CD14-positive monocyte (primary cell): ENCODE measurements around the gene DOK5. TPM values are rescaled to one million over a fixed set of nuclear protein-coding genes. Genes with fewer than 3 reads are reported as not detected.

Experiments used
- DNase-seq, 3 donors: peaks; one replicate each; pipeline ENCODE4 v3.0.0-alpha.2; 2011 to 2022
- H2AFZ ChIP-seq: 2 replicates; pipeline ENCODE4 v1.6.0; 2012; ENCODE audit warnings: mild to moderate bottlenecking, low read depth, low read length, inconsistent platforms; ENCODE audit not compliant: insufficient read depth, poor library complexity, severe bottlenecking
- H3K27ac ChIP-seq, 2 donors: 1 replicate in 1 of 2; 2 replicates in 1 of 2; pipeline ENCODE4 v1.5.1; 2012 to 2013; ENCODE audit warnings: low read length in 2 of 2, control low read depth in 1 of 2, inconsistent platforms in 1 of 2, low read depth in 1 of 2, mild to moderate bottlenecking in 1 of 2
- H3K27me3 ChIP-seq, 2 donors: one replicate each; pipeline versions ENCODE4 v1.6.0 to v1.6.1; 2011 to 2013; ENCODE audit warnings: low read length in 2 of 2; ENCODE audit not compliant: control insufficient read depth in 2 of 2, insufficient read depth in 2 of 2
- H3K36me3 ChIP-seq, 2 donors: replicated peaks in 1 of 2; 1 replicate in 1 of 2; 2 replicates in 1 of 2; pipeline versions ENCODE4 v1.5.1 to v1.6.1; 2012 to 2013; ENCODE audit warnings: low read length in 2 of 2, control low read depth in 1 of 2, inconsistent platforms in 1 of 2, mild to moderate bottlenecking in 1 of 2; ENCODE audit not compliant: insufficient read depth in 2 of 2, control insufficient read depth in 1 of 2
- H3K4me1 ChIP-seq, 2 donors: 1 replicate in 1 of 2; 2 replicates in 1 of 2; pipeline versions ENCODE4 v1.5.1 to v1.6.1; 2012 to 2013; ENCODE audit warnings: low read length in 2 of 2, control low read depth in 1 of 2, inconsistent platforms in 1 of 2, mild to moderate bottlenecking in 1 of 2, moderate library complexity in 1 of 2; ENCODE audit not compliant: insufficient read depth in 2 of 2, control insufficient read depth in 1 of 2
- H3K4me2 ChIP-seq: replicated peaks from 2 replicates; pipeline ENCODE3; 2012; ENCODE audit warnings: low read length, moderate library complexity, mild to moderate bottlenecking; ENCODE audit not compliant: poor library complexity, severe bottlenecking; ENCODE audit errors: extremely low read depth
- H3K4me3 ChIP-seq, 3 experiments: fragments of 200-600 bp in 1 of 3; sonication (generic) in 1 of 3; replicated peaks in 1 of 3; 1 replicate in 2 of 3; 2 replicates in 1 of 3; pipeline ENCODE4 v1.5.1; 2011 to 2013; ENCODE audit warnings: low read length in 3 of 3, mild to moderate bottlenecking in 3 of 3, control low read depth in 2 of 3, low read depth in 2 of 3, inconsistent platforms in 1 of 3, moderate library complexity in 1 of 3
- H3K79me2 ChIP-seq: 2 replicates; pipeline ENCODE4 v1.6.0; 2012; ENCODE audit warnings: mild to moderate bottlenecking, control low read depth, inconsistent platforms, low read length, moderate library complexity; ENCODE audit not compliant: insufficient read depth
- H3K9ac ChIP-seq: 2 replicates; pipeline ENCODE4 v1.6.0; 2017; ENCODE audit warnings: low read length, mild to moderate bottlenecking; ENCODE audit not compliant: insufficient read depth, poor library complexity, severe bottlenecking
- H3K9me3 ChIP-seq, 2 donors: replicated peaks in 1 of 2; 1 replicate in 1 of 2; 2 replicates in 1 of 2; pipeline versions ENCODE4 v1.5.1 to v1.6.1; 2012 to 2013; ENCODE audit warnings: low read length in 2 of 2, control low read depth in 1 of 2; ENCODE audit not compliant: control insufficient read depth in 1 of 2, insufficient read depth in 1 of 2
- H4K20me1 ChIP-seq: 2 replicates; pipeline ENCODE4 v1.6.0; 2012; ENCODE audit warnings: mild to moderate bottlenecking, low read length, control low read depth, moderate library complexity; ENCODE audit not compliant: insufficient read depth
- H3K27ac Mint-ChIP-seq, 7 donors: one replicate each; pipeline ENCODE4 v1.8.0; 2020; ENCODE audit warnings: mild to moderate bottlenecking in 7 of 7, mixed read lengths in 7 of 7, moderate library complexity in 6 of 7, inconsistent platforms in 2 of 7
- H3K27me3 Mint-ChIP-seq, 3 donors: one replicate each; pipeline ENCODE4 v1.8.0; 2021 to 2022; ENCODE audit warnings: low read depth in 3 of 3, mild to moderate bottlenecking in 3 of 3, mixed read lengths in 3 of 3, moderate library complexity in 3 of 3, inconsistent platforms in 1 of 3
- H3K36me3 Mint-ChIP-seq, 2 donors: one replicate each; pipeline ENCODE4 v1.8.0; 2020; ENCODE audit warnings: mixed read lengths in 2 of 2, inconsistent platforms in 1 of 2, mild to moderate bottlenecking in 1 of 2
- H3K4me1 Mint-ChIP-seq: one replicate; pipeline ENCODE4 v1.8.0; 2020; ENCODE audit warnings: mild to moderate bottlenecking, mixed read lengths
- H3K4me3 Mint-ChIP-seq, 2 donors: one replicate each; pipeline ENCODE4 v1.8.0; 2020; ENCODE audit warnings: mild to moderate bottlenecking in 2 of 2, mixed read lengths in 2 of 2, moderate library complexity in 1 of 2
- H3K9me3 Mint-ChIP-seq, 7 donors: one replicate each; pipeline ENCODE4 v1.8.0; 2020 to 2022; ENCODE audit warnings: mixed read lengths in 7 of 7, mild to moderate bottlenecking in 6 of 7, moderate library complexity in 6 of 7, inconsistent platforms in 2 of 7
- WGBS: methylation state at CpG from one replicate; pipeline ENCODE4 v1.1.5; 2013; ENCODE audit warnings: missing lambda C conversion rate; ENCODE audit not compliant: insufficient coverage; 5-methylcytosine and 5-hydroxymethylcytosine counted together
- intact Hi-C, 2 donors: fragments of 100-400 bp; cut with micrococcal nuclease; formaldehyde crosslinking; loops; one replicate each; pipeline versions ENCODE4 v1.15.0 to v1.15.1; 2023
- polyA plus RNA-seq, 3 donors: library from polyadenylated mRNA; depleted of rRNA in 1 of 3; unstranded in 2 of 3; stranded (reverse) in 1 of 3; fragments of 300-500 nt in 2 of 3; fragments of >200 nt in 1 of 3; fragmentation: Illumina TruSeq in 2 of 3; gene quantifications; 1 replicate in 2 of 3; 2 replicates in 1 of 3; pipeline ENCODE4 v1.2.3, GENCODE V29; 2012 to 2021
- TF ChIP-seq, protein P1 (sequence below): fragments of 200-600 bp; IDR thresholded peaks from one replicate; pipeline ENCODE4 v1.8.0; 2022; ENCODE audit warnings: antibody characterized with exemption, mild to moderate bottlenecking

Gene DOK5
- polyA plus RNA-seq, 3 donors, result not detected

DNA sequence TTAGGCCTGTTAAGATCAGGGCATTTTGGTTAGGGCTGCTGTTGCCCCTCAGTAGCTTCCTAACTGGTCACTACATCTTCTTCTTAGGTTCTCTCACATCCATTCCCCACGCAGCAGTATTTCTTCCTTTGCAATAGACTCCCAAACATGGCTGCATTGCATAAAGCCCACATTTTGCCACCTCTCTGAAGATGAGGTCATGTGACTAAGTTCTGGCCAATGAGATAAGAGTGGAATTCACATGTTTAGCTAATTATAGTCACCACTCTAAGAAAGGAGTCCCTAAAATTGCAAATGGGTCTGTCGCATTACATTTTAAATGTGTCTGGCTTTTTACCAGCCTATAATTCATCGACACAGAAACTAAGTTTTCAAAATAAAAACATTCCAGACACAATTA lies 9.3 kb upstream of the DOK5 start:
- Mint-ChIP-seq H3K4me3 (no peak overlapping the region), H3K9me3 (peaks cover 0 to 2% (median 0%) of the 10 kb centered on the region in 7 donors), H3K4me1 (no peaks in the 10 kb centered on the region), H3K27ac (no peak overlapping the region), H3K36me3 (no peaks in the 10 kb centered on the region), H3K27me3 (peaks cover 0 to 3% (median 0%) of the 10 kb centered on the region in 3 donors)
- Histone ChIP-seq H3K4me1 (no peaks in the 10 kb centered on the region), H2AFZ (no peak overlapping the region), H3K4me2 (no peak overlapping the region), H3K9ac (no peak overlapping the region), H3K27me3 (no peaks in the 10 kb centered on the region), H3K27ac (no peak overlapping the region), H3K4me3 (no peak overlapping the region), H3K36me3 (no peaks in the 10 kb centered on the region), H3K9me3 (no peaks in the 10 kb centered on the region), H3K79me2 (no peaks in the 10 kb centered on the region), H4K20me1 (no peaks in the 10 kb centered on the region)
- no peak for DNase-seq
- no CpG with 5 or more reads among the region's 3 CpGs for WGBS
- TF ChIP-seq, protein P1, sequence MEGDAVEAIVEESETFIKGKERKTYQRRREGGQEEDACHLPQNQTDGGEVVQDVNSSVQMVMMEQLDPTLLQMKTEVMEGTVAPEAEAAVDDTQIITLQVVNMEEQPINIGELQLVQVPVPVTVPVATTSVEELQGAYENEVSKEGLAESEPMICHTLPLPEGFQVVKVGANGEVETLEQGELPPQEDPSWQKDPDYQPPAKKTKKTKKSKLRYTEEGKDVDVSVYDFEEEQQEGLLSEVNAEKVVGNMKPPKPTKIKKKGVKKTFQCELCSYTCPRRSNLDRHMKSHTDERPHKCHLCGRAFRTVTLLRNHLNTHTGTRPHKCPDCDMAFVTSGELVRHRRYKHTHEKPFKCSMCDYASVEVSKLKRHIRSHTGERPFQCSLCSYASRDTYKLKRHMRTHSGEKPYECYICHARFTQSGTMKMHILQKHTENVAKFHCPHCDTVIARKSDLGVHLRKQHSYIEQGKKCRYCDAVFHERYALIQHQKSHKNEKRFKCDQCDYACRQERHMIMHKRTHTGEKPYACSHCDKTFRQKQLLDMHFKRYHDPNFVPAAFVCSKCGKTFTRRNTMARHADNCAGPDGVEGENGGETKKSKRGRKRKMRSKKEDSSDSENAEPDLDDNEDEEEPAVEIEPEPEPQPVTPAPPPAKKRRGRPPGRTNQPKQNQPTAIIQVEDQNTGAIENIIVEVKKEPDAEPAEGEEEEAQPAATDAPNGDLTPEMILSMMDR, result no peak
- intact Hi-C loops, result no loop called here

DNA sequence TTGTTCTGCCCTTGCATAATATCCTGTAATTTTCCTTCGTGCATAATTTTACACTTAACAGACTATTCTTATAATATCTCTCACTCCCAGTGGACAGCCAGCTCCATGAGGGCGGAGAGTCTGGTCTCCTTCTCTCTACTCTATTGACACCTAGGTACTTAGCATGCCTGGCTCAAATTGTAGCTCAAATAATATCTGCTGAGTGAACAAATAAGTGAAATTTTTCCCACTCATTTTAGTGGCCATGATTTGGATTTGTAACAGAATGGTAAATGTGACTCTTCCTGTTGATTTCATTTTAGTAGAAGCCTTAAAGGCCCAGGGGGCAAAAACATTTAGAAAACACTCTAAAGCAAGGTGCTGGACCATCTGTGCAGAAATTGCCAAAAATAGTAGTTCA lies 7.8 kb upstream of the DOK5 start:
- Histone ChIP-seq H3K4me3 (no peak overlapping the region), H3K36me3 (no peaks in the 10 kb centered on the region), H3K9ac (no peak overlapping the region), H2AFZ (no peak overlapping the region), H3K27me3 (no peaks in the 10 kb centered on the region), H3K27ac (no peak overlapping the region), H3K4me2 (no peak overlapping the region), H3K9me3 (no peaks in the 10 kb centered on the region), H3K79me2 (no peaks in the 10 kb centered on the region), H3K4me1 (no peaks in the 10 kb centered on the region), H4K20me1 (no peaks in the 10 kb centered on the region)
- peaks cover 0 to 3% (median 3%) of the 10 kb centered on the region in 3 donors for H3K27me3 Mint-ChIP-seq
- H3K4me1 Mint-ChIP-seq, result no peaks in the 10 kb centered on the region
- peaks cover 0 to 2% (median 1%) of the 10 kb centered on the region in 7 donors for H3K9me3 Mint-ChIP-seq
- H3K36me3 Mint-ChIP-seq, result no peaks in the 10 kb centered on the region
- no peak overlapping the region for H3K4me3 Mint-ChIP-seq
- WGBS, result no CpG with 5 or more reads among the region's 2 CpGs
- TF ChIP-seq, protein P1, result no peak
- intact Hi-C loops, result no loop called here
- H3K27ac Mint-ChIP-seq, result no peak overlapping the region
- no peak for DNase-seq
